ENCODE measurements around the gene LYPD6. TPM values are rescaled to one million over a fixed set of nuclear protein-coding genes. Genes with fewer than 3 reads are reported as not detected.

The LYPD6 gene
- total RNA-seq, 1 donor from 2014 or later, result 16.4 TPM

- Mint-ChIP-seq H3K27me3 (no peaks in the 10 kb centered on the region), H3K36me3 (peaks cover 15% of the 10 kb centered on the region), H3K4me3 (no peak overlapping the region), H3K4me1 (ENCODE audit: unreplicated experiment) (no peaks in the 10 kb centered on the region), H3K27ac (no peak overlapping the region), H3K9me3 (no peaks in the 10 kb centered on the region)
- no peak for DNase-seq (ENCODE audit: extremely low spot score, unreplicated experiment)
- no peak for TF ChIP-seq CTCF (conservative IDR thresholded peaks at IDR 0.05)
Measured at GRCh38 chr2:149473068-149473467, 142.7 kb downstream of the LYPD6 start.

GRCh38 chr2:149473521-149473920, 143.1 kb downstream of the LYPD6 start:
- no peak overlapping the region for H3K4me3 Mint-ChIP-seq
- no peaks in the 10 kb centered on the region for H3K27me3 Mint-ChIP-seq
- H3K9me3 Mint-ChIP-seq, result no peaks in the 10 kb centered on the region
- no peak overlapping the region for H3K27ac Mint-ChIP-seq
- no peaks in the 10 kb centered on the region for H3K4me1 Mint-ChIP-seq (ENCODE audit: unreplicated experiment)
- peaks cover 14% of the 10 kb centered on the region for H3K36me3 Mint-ChIP-seq
- DNase-seq (ENCODE audit: extremely low spot score, unreplicated experiment), result no peak
- no peak for TF ChIP-seq CTCF (conservative IDR thresholded peaks at IDR 0.05)

- peaks cover 9% of the 10 kb centered on the region for H3K4me1 Mint-ChIP-seq (ENCODE audit: unreplicated experiment)
- DNase-seq (ENCODE audit: extremely low spot score, unreplicated experiment), result no peak
Measured at GRCh38 chr2:149483004-149483605, 152.7 kb downstream of the LYPD6 start.

GRCh38 chr2:149486664-149487063, 156.3 kb downstream of the LYPD6 start:
- no peaks in the 10 kb centered on the region for H3K36me3 Mint-ChIP-seq

More at GRCh38 chr2:149483004-149483605, 152.7 kb downstream of the LYPD6 start:
- no peak overlapping the region for H3K4me3 Mint-ChIP-seq
- H3K36me3 Mint-ChIP-seq, result no peaks in the 10 kb centered on the region
- peaks cover 7% of the 10 kb centered on the region for H3K9me3 Mint-ChIP-seq
- no peak for TF ChIP-seq CTCF (conservative IDR thresholded peaks at IDR 0.05)
- H3K27me3 Mint-ChIP-seq, result no peaks in the 10 kb centered on the region
- H3K27ac Mint-ChIP-seq, result no peak overlapping the region

GRCh38 chr2:149487189-149487588, 156.8 kb downstream of the LYPD6 start:
- Mint-ChIP-seq H3K4me3 (no peak overlapping the region), H3K4me1 (ENCODE audit: unreplicated experiment) (peaks cover 21% of the 10 kb centered on the region), H3K9me3 (no peaks in the 10 kb centered on the region), H3K27ac (no peak overlapping the region), H3K36me3 (no peaks in the 10 kb centered on the region), H3K27me3 (no peaks in the 10 kb centered on the region)
- DNase-seq (ENCODE audit: extremely low spot score, unreplicated experiment), result no peak
- no peak for TF ChIP-seq CTCF (conservative IDR thresholded peaks at IDR 0.05)

More at GRCh38 chr2:149486664-149487063, 156.3 kb downstream of the LYPD6 start:
- no peaks in the 10 kb centered on the region for H3K9me3 Mint-ChIP-seq
- peaks cover 21% of the 10 kb centered on the region for H3K4me1 Mint-ChIP-seq (ENCODE audit: unreplicated experiment)
- H3K27me3 Mint-ChIP-seq, result no peaks in the 10 kb centered on the region
- no peak for DNase-seq (ENCODE audit: extremely low spot score, unreplicated experiment)
- TF ChIP-seq CTCF (conservative IDR thresholded peaks at IDR 0.05), result no peak
- no peak overlapping the region for H3K27ac Mint-ChIP-seq
- H3K4me3 Mint-ChIP-seq, result no peak overlapping the region

Measured in type B pancreatic cell (in vitro differentiated cells).